Measurements from ENCODE around the gene AASS.

Gene AASS

GRCh38 chr7:122140918-122141317, 3.1 kb downstream of the AASS start:
- TF ChIP-seq, protein P1, sequence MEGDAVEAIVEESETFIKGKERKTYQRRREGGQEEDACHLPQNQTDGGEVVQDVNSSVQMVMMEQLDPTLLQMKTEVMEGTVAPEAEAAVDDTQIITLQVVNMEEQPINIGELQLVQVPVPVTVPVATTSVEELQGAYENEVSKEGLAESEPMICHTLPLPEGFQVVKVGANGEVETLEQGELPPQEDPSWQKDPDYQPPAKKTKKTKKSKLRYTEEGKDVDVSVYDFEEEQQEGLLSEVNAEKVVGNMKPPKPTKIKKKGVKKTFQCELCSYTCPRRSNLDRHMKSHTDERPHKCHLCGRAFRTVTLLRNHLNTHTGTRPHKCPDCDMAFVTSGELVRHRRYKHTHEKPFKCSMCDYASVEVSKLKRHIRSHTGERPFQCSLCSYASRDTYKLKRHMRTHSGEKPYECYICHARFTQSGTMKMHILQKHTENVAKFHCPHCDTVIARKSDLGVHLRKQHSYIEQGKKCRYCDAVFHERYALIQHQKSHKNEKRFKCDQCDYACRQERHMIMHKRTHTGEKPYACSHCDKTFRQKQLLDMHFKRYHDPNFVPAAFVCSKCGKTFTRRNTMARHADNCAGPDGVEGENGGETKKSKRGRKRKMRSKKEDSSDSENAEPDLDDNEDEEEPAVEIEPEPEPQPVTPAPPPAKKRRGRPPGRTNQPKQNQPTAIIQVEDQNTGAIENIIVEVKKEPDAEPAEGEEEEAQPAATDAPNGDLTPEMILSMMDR (IDR thresholded peaks at IDR 0.05; ENCODE audit: low read depth, low read length, poor library complexity, severe bottlenecking) = no peak
- no peak for TF ChIP-seq EZH2phosphoT487 (IDR thresholded peaks at IDR 0.05; ENCODE audit: borderline replicate concordance, low read length)
- no peaks in the 10 kb centered on the region for H3K79me2 ChIP-seq (ENCODE audit: control insufficient read depth, low read length)
- no peaks in the 10 kb centered on the region for H4K20me1 ChIP-seq (ENCODE audit: control insufficient read depth, insufficient read depth, low read depth, low read length)
- no peaks in the 10 kb centered on the region; the same call in 1 of the 2 replicates for H3K27me3 ChIP-seq (ENCODE audit: control insufficient read depth, low read length)
- no peaks in the 10 kb centered on the region for H3K4me1 ChIP-seq (ENCODE audit: control insufficient read depth, low read length)
- no peaks in the 10 kb centered on the region for H3K36me3 ChIP-seq (ENCODE audit: control insufficient read depth, low read length)
- no peaks in the 10 kb centered on the region for H3K9me2 ChIP-seq (replicated peaks; ENCODE audit: control insufficient read depth, low read length)
- H3K4me2 ChIP-seq (ENCODE audit: low read length) = no peak overlapping the region
- no peak overlapping the region for H3K4me3 ChIP-seq (ENCODE audit: low read length)
- H3F3A ChIP-seq (ENCODE audit: control insufficient read depth, insufficient read depth) = no peaks in the 10 kb centered on the region
- no peak overlapping the region for H3K27ac ChIP-seq (ENCODE audit: low read depth, low read length)
- H3K9me3 ChIP-seq (ENCODE audit: control insufficient read depth, insufficient read depth, low read length) = 0 out of 2 replicates have a peak, but pooled peaks cover 2% of the 10 kb centered on the region

- H3F3A ChIP-seq (ENCODE audit: control insufficient read depth, insufficient read depth) = no peaks in the 10 kb centered on the region
- H3K4me1 ChIP-seq (ENCODE audit: control insufficient read depth, low read length) = no peaks in the 10 kb centered on the region
- no peaks in the 10 kb centered on the region for H3K9me2 ChIP-seq (replicated peaks; ENCODE audit: control insufficient read depth, low read length)
- H3K27me3 ChIP-seq (ENCODE audit: control insufficient read depth, low read length) = no peaks in the 10 kb centered on the region
- H3K27ac ChIP-seq (ENCODE audit: low read depth, low read length) = no peak overlapping the region
- no peak overlapping the region for H3K4me3 ChIP-seq (ENCODE audit: low read length)
- no peaks in the 10 kb centered on the region for H3K79me2 ChIP-seq (ENCODE audit: control insufficient read depth, low read length)
- no peak overlapping the region for H3K4me2 ChIP-seq (ENCODE audit: low read length)
- no peak for TF ChIP-seq EZH2phosphoT487 (IDR thresholded peaks at IDR 0.05; ENCODE audit: borderline replicate concordance, low read length)
- TF ChIP-seq, protein P1 (IDR thresholded peaks at IDR 0.05; ENCODE audit: low read depth, low read length, poor library complexity, severe bottlenecking) = no peak
- H3K9me3 ChIP-seq (ENCODE audit: control insufficient read depth, insufficient read depth, low read length) = no peaks in the 10 kb centered on the region
- no peaks in the 10 kb centered on the region for H4K20me1 ChIP-seq (ENCODE audit: control insufficient read depth, insufficient read depth, low read depth, low read length)
- no peaks in the 10 kb centered on the region for H3K36me3 ChIP-seq (ENCODE audit: control insufficient read depth, low read length)
These were observed 6.6 kb downstream of the AASS start for GRCh38 chr7:122137251-122138077.

DNA sequence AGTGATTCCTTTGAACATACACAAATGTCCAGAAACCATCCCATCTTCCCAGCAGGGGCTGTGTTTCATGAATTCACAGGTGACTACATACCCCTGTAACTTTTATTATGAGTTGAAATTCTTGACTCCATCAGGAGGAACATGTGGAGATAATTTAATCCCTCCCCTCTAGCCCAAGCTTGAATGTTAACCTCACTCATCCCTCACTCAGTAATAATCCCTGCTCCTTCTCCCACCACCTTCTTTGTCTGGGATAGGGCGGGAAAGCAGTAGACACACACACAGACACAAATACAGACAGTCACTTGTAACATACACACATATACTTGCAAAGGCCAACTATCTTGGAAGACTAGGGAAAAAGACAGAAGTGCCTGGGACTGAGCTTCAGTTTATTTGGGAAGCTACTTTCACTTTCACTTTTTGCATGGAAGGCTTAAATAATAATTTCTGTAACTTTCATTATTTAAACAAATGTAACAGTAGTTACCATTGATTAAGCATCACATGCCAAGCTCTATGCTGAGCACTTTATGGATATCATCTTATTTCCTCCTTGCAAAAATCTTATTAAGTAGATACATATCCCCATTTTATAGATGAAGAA, 7.3 kb downstream of the AASS start:
- Histone ChIP-seq H3K4me1 (ENCODE audit: control insufficient read depth, low read length) (no peaks in the 10 kb centered on the region), H4K20me1 (ENCODE audit: control insufficient read depth, insufficient read depth, low read depth, low read length) (no peaks in the 10 kb centered on the region), H3F3A (ENCODE audit: control insufficient read depth, insufficient read depth) (no peaks in the 10 kb centered on the region), H3K4me2 (ENCODE audit: low read length) (no peak overlapping the region), H3K27me3 (ENCODE audit: control insufficient read depth, low read length) (no peaks in the 10 kb centered on the region), H3K36me3 (ENCODE audit: control insufficient read depth, low read length) (no peaks in the 10 kb centered on the region), H3K27ac (ENCODE audit: low read depth, low read length) (no peak overlapping the region), H3K9me3 (ENCODE audit: control insufficient read depth, insufficient read depth, low read length) (no peaks in the 10 kb centered on the region), H3K9me2 (replicated peaks; ENCODE audit: control insufficient read depth, low read length) (no peaks in the 10 kb centered on the region), H3K79me2 (ENCODE audit: control insufficient read depth, low read length) (no peaks in the 10 kb centered on the region), H3K4me3 (ENCODE audit: low read length) (no peak overlapping the region)
- TF ChIP-seq EZH2phosphoT487 (IDR thresholded peaks at IDR 0.05; ENCODE audit: borderline replicate concordance, low read length) = no peak
- TF ChIP-seq, protein P1 (IDR thresholded peaks at IDR 0.05; ENCODE audit: low read depth, low read length, poor library complexity, severe bottlenecking) = no peak
